ENCODE data around the gene LGALS3.

Gene LGALS3

GRCh38 chr14:55117803-55118441 lies 11.1 kb upstream of the LGALS3 start:
- TF ChIP-seq, protein P1, sequence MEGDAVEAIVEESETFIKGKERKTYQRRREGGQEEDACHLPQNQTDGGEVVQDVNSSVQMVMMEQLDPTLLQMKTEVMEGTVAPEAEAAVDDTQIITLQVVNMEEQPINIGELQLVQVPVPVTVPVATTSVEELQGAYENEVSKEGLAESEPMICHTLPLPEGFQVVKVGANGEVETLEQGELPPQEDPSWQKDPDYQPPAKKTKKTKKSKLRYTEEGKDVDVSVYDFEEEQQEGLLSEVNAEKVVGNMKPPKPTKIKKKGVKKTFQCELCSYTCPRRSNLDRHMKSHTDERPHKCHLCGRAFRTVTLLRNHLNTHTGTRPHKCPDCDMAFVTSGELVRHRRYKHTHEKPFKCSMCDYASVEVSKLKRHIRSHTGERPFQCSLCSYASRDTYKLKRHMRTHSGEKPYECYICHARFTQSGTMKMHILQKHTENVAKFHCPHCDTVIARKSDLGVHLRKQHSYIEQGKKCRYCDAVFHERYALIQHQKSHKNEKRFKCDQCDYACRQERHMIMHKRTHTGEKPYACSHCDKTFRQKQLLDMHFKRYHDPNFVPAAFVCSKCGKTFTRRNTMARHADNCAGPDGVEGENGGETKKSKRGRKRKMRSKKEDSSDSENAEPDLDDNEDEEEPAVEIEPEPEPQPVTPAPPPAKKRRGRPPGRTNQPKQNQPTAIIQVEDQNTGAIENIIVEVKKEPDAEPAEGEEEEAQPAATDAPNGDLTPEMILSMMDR (IDR thresholded peaks at IDR 0.05; ENCODE audit: poor library complexity, severe bottlenecking): no peak
- Histone ChIP-seq H3K27me3 (ENCODE audit: insufficient read depth, poor library complexity, severe bottlenecking) (no peaks in the 10 kb centered on the region), H3K36me3 (ENCODE audit: low read depth) (no peaks in the 10 kb centered on the region), H3K4me1 (ENCODE audit: insufficient read depth, poor library complexity, severe bottlenecking) (peaks cover 19% of the 10 kb centered on the region), H3K4me3 (ENCODE audit: severe bottlenecking) (no peak overlapping the region), H3K9me3 (ENCODE audit: severe bottlenecking) (no peaks in the 10 kb centered on the region), H3K27ac (ENCODE audit: poor library complexity, severe bottlenecking) (no peak overlapping the region)
- DNase-seq (ENCODE audit: low spot score): no peak
- peak; percentile 52 for ATAC-seq (ENCODE audit: low read depth)

GRCh38 chr14:55118761-55119160 lies 10.3 kb upstream of the LGALS3 start:
- no peak for ATAC-seq (ENCODE audit: low read depth)
- H3K27me3 ChIP-seq (ENCODE audit: insufficient read depth, poor library complexity, severe bottlenecking): no peaks in the 10 kb centered on the region
- no peak overlapping the region for H3K4me3 ChIP-seq (ENCODE audit: severe bottlenecking)
- H3K4me1 ChIP-seq (ENCODE audit: insufficient read depth, poor library complexity, severe bottlenecking): peaks cover 24% of the 10 kb centered on the region
- no peaks in the 10 kb centered on the region for H3K36me3 ChIP-seq (ENCODE audit: low read depth)
- TF ChIP-seq, protein P1 (IDR thresholded peaks at IDR 0.05; ENCODE audit: poor library complexity, severe bottlenecking): no peak
- DNase-seq (ENCODE audit: low spot score): no peak
- H3K9me3 ChIP-seq (ENCODE audit: severe bottlenecking): no peaks in the 10 kb centered on the region
- H3K27ac ChIP-seq (ENCODE audit: poor library complexity, severe bottlenecking): no peak overlapping the region

- Histone ChIP-seq H3K36me3 (ENCODE audit: low read depth) (no peaks in the 10 kb centered on the region), H3K27ac (ENCODE audit: poor library complexity, severe bottlenecking) (no peak overlapping the region), H3K4me1 (ENCODE audit: insufficient read depth, poor library complexity, severe bottlenecking) (peaks cover 24% of the 10 kb centered on the region), H3K9me3 (ENCODE audit: severe bottlenecking) (no peaks in the 10 kb centered on the region), H3K27me3 (ENCODE audit: insufficient read depth, poor library complexity, severe bottlenecking) (no peaks in the 10 kb centered on the region), H3K4me3 (ENCODE audit: severe bottlenecking) (no peak overlapping the region)
- DNase-seq (ENCODE audit: low spot score) (no peak), ATAC-seq (ENCODE audit: low read depth) (no peak)
- TF ChIP-seq, protein P1 (IDR thresholded peaks at IDR 0.05; ENCODE audit: poor library complexity, severe bottlenecking): no peak
These were observed 8.2 kb upstream of the LGALS3 start for GRCh38 chr14:55120571-55121495.

- Histone ChIP-seq H3K9me3 (ENCODE audit: severe bottlenecking) (no peaks in the 10 kb centered on the region), H3K4me1 (ENCODE audit: insufficient read depth, poor library complexity, severe bottlenecking) (peaks cover 25% of the 10 kb centered on the region), H3K4me3 (ENCODE audit: severe bottlenecking) (no peak overlapping the region), H3K36me3 (ENCODE audit: low read depth) (no peaks in the 10 kb centered on the region), H3K27ac (ENCODE audit: poor library complexity, severe bottlenecking) (peak overlapping the region; percentile 30), H3K27me3 (ENCODE audit: insufficient read depth, poor library complexity, severe bottlenecking) (no peaks in the 10 kb centered on the region)
- TF ChIP-seq, protein P1 (IDR thresholded peaks at IDR 0.05; ENCODE audit: poor library complexity, severe bottlenecking): no peak
- ATAC-seq (ENCODE audit: low read depth) (no peak), DNase-seq (ENCODE audit: low spot score) (no peak)
These were observed 7.2 kb upstream of the LGALS3 start for GRCh38 chr14:55121628-55122439.
